Loucy (cell line): ENCODE results near the gene FAM181A.

Source experiments
- H2AFZ ChIP-seq: fragments of 200-600 bp; sonication (generic); 2 replicates; pipeline ENCODE4 v1.6.0; 2016; ENCODE audit warnings: antibody characterized with exemption, mild to moderate bottlenecking, low read length, moderate library complexity
- H3F3A ChIP-seq: fragments of 200-600 bp; 2 replicates; pipeline ENCODE4 v1.6.0; 2016; ENCODE audit warnings: antibody characterized with exemption, low read depth, mild to moderate bottlenecking
- H3K27me3 ChIP-seq: fragments of 200-600 bp; sonication (generic); 2 replicates; pipeline ENCODE4 v1.6.1; 2014; ENCODE audit warnings: low read length, mild to moderate bottlenecking; ENCODE audit not compliant: insufficient read depth, poor library complexity, severe bottlenecking
- H3K36me3 ChIP-seq: fragments of 200-600 bp; sonication (generic); 2 replicates; pipeline ENCODE4 v1.6.1; 2016; ENCODE audit warnings: low read length; ENCODE audit not compliant: insufficient read depth
- H3K4me1 ChIP-seq: fragments of 200-600 bp; sonication (generic); 2 replicates; pipeline ENCODE4 v1.5.1; 2014; ENCODE audit warnings: low read length, mild to moderate bottlenecking; ENCODE audit not compliant: insufficient read depth, poor library complexity, severe bottlenecking
- H3K4me2 ChIP-seq: fragments of 200-600 bp; sonication (generic); 2 replicates; pipeline ENCODE4 v1.6.0; 2014; ENCODE audit warnings: antibody characterized with exemption, low read length, low read depth, mild to moderate bottlenecking; ENCODE audit not compliant: poor library complexity, severe bottlenecking
- H3K4me3 ChIP-seq: fragments of 200-600 bp; sonication (generic); 2 replicates; pipeline ENCODE4 v1.5.1; 2014; ENCODE audit warnings: low read length, mild to moderate bottlenecking, mixed read lengths; ENCODE audit not compliant: poor library complexity, severe bottlenecking
- H3K79me2 ChIP-seq: fragments of 200-600 bp; sonication (generic); 2 replicates; pipeline ENCODE4 v1.6.1; 2014; ENCODE audit warnings: low read length; ENCODE audit not compliant: insufficient read depth
- H3K9ac ChIP-seq: fragments of 200-600 bp; sonication (generic); 2 replicates; pipeline ENCODE4 v1.6.0; 2014; ENCODE audit warnings: mild to moderate bottlenecking, low read depth, low read length, moderate library complexity; ENCODE audit not compliant: poor library complexity, severe bottlenecking
- H3K9me2 ChIP-seq: fragments of 200-600 bp; sonication (generic); replicated peaks from 2 replicates; pipeline ENCODE4 v1.6.1; 2016; ENCODE audit warnings: low read depth, low read length, mixed read lengths
- H3K9me3 ChIP-seq: fragments of 200-600 bp; sonication (generic); 2 replicates; pipeline ENCODE4 v1.6.1; 2014; ENCODE audit warnings: mild to moderate bottlenecking, antibody characterized with exemption, low read length, low read depth; ENCODE audit not compliant: insufficient read depth
- H4K20me1 ChIP-seq: fragments of 200-600 bp; sonication (generic); 2 replicates; pipeline ENCODE4 v1.6.0; 2014; ENCODE audit warnings: antibody characterized with exemption, low read length, mild to moderate bottlenecking; ENCODE audit not compliant: insufficient read depth, poor library complexity, severe bottlenecking
- EZH2phosphoT487 ChIP-seq: fragments of 200-600 bp; IDR thresholded peaks from 2 replicates; pipeline ENCODE4 v1.6.1; 2018; ENCODE audit warnings: antibody characterized with exemption, mild to moderate bottlenecking, moderate library complexity, borderline replicate concordance
- TF ChIP-seq, protein P1 (sequence below): fragments of 200-600 bp; sonication (generic); conservative IDR thresholded peaks from 2 replicates; pipeline ENCODE4 v1.5.1; 2014; ENCODE audit warnings: mild to moderate bottlenecking, antibody characterized with exemption, low read length

Gene FAM181A

DNA sequence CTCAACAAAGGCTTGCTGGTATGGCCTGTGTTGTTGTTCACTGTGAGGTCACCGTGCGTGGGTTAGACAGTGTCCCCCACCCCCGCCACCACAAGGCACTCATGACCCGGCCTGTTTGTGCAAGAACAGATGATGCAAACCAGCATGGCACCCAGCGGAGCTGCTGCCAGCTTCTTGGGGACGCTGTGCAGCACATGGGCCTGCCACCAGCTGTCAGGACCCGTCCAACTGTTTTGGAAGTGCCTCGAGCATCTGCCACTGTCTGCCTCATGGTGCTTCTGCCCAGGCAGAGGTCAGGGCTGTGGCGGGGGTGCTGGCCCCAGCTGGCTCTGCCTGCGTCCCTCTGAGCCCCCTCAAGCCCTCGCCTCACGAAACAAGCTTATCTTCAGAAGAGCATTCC lies 47.7 kb downstream of the FAM181A start:
- H3K79me2 ChIP-seq, result no peaks in the 10 kb centered on the region
- no peak overlapping the region for H2AFZ ChIP-seq
- no peak overlapping the region for H3K4me2 ChIP-seq
- peaks cover 71% of the 10 kb centered on the region for H3K27me3 ChIP-seq
- H4K20me1 ChIP-seq, result no peaks in the 10 kb centered on the region
- no peaks in the 10 kb centered on the region for H3K9me3 ChIP-seq
- H3F3A ChIP-seq, result no peaks in the 10 kb centered on the region
- H3K4me1 ChIP-seq, result peaks cover 19% of the 10 kb centered on the region
- H3K9me2 ChIP-seq, result no peaks in the 10 kb centered on the region
- no peak overlapping the region for H3K9ac ChIP-seq
- TF ChIP-seq, protein P1, sequence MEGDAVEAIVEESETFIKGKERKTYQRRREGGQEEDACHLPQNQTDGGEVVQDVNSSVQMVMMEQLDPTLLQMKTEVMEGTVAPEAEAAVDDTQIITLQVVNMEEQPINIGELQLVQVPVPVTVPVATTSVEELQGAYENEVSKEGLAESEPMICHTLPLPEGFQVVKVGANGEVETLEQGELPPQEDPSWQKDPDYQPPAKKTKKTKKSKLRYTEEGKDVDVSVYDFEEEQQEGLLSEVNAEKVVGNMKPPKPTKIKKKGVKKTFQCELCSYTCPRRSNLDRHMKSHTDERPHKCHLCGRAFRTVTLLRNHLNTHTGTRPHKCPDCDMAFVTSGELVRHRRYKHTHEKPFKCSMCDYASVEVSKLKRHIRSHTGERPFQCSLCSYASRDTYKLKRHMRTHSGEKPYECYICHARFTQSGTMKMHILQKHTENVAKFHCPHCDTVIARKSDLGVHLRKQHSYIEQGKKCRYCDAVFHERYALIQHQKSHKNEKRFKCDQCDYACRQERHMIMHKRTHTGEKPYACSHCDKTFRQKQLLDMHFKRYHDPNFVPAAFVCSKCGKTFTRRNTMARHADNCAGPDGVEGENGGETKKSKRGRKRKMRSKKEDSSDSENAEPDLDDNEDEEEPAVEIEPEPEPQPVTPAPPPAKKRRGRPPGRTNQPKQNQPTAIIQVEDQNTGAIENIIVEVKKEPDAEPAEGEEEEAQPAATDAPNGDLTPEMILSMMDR, result no peak
- TF ChIP-seq EZH2phosphoT487, result no peak
- no peak overlapping the region for H3K4me3 ChIP-seq
- H3K36me3 ChIP-seq, result no peaks in the 10 kb centered on the region

DNA sequence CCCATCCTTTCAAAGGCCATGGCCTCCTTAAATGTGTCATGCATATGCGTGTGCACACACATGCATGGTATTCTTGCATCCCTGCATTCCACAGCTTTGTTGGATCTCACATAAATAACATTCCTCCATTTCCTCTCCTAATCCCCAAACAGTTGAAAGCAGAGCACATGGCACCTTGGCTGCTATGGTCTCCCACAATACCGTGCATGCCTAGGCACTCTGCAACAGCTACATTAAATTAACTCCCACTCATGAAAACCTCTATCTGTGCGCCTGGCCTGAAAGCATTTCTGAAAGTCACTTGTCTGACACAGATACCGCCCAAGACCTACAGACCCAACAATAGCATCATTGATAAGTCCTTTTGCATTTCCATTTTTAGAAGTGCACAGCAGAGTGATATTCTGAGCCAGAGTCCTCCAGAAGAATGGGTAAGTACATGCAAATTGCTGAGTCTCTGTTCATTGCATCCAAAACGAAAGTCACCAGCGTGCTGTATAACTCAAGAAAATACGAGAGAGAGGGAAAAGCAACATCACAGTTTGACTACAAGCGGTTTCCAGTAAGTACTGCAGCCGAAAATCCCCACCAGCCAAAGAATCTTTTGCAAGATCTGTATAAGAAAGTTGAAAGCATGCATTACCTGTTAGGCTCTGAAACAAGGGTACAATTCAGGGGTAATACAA lies 48.8 kb downstream of the FAM181A start:
- Histone ChIP-seq H3K36me3 (no peaks in the 10 kb centered on the region), H2AFZ (no peak overlapping the region), H3F3A (no peaks in the 10 kb centered on the region), H3K79me2 (no peaks in the 10 kb centered on the region), H3K4me1 (peaks cover 16% of the 10 kb centered on the region), H3K4me3 (no peak overlapping the region), H3K9me3 (no peaks in the 10 kb centered on the region), H3K4me2 (peak overlapping the region; percentile 19), H3K27me3 (peaks cover 82% of the 10 kb centered on the region), H3K9ac (no peak overlapping the region), H3K9me2 (no peaks in the 10 kb centered on the region), H4K20me1 (no peaks in the 10 kb centered on the region)
- TF ChIP-seq EZH2phosphoT487, result no peak
- TF ChIP-seq, protein P1, result no peak

DNA sequence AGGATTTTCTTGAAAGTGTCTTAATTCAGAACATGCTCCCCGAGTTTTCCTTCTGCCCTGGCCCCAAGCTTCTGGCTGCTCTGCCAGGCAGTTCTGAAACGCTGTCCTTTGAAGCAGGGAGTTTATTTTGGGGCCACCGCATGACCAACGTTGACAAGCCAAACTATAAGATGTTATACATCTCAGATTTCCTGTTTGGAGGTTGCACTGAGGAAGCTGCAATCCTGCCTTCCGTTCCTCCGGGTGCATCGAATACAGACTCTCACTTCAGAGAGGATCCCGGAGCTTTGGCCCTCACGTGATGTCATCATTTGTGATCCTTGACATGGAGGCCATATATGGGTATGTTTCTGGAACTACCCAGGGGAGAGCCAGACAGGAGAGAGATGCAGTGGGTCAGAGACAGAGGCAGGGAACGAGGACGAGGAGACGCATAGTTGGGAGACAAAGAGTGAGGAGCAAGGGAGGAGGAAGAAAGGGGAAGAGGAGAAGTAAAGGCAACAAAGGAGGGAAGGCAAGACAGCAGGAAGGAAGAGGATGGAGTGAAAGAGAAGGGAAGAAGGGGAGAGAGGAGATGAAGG lies 49.4 kb downstream of the FAM181A start, which contains the start of gene ASB2:
Gene ASB2, minus strand, starts transcription at position 94 of the 581 bp plus-strand sequence. CDS start 12,031 bp downstream, outside the sequence.
- TF ChIP-seq, protein P1, result no peak
- TF ChIP-seq EZH2phosphoT487, result no peak
- no peaks in the 10 kb centered on the region for H3K9me2 ChIP-seq
- no peaks in the 10 kb centered on the region for H3K79me2 ChIP-seq
- no peak within 1 kb of the TSS for H3K4me3 ChIP-seq
- H3F3A ChIP-seq, result no peaks in the 10 kb centered on the region
- no peaks in the 10 kb centered on the region for H3K36me3 ChIP-seq
- H3K9ac ChIP-seq, result no peak within 1 kb of the TSS
- peak within 1 kb of the TSS; percentile 19 for H3K4me2 ChIP-seq
- H2AFZ ChIP-seq, result no peak within 1 kb of the TSS
- H4K20me1 ChIP-seq, result no peaks in the 10 kb centered on the region
- no peaks in the 10 kb centered on the region for H3K9me3 ChIP-seq
- H3K27me3 ChIP-seq, result peaks cover 89% of the 10 kb centered on the region
- H3K4me1 ChIP-seq, result peaks cover 13% of the 10 kb centered on the region
